H1 (cell line): Measurements from ENCODE around the gene SLC25A3. TPM values are rescaled to one million over a fixed set of nuclear protein-coding genes. Genes with fewer than 3 reads are reported as not detected.

Experiments
- CTCF ChIA-PET: fragments of 300-600 bp; sonication (Branson Sonifier 250); formaldehyde crosslinking; loops from one replicate; lab custom pipeline; 2021; ENCODE audit not compliant: partially characterized antibody; lab: Charles Lee
- POLR2A ChIA-PET: fragments of 300-600 bp; sonication (Branson Sonifier 250); formaldehyde crosslinking; loops from one replicate; lab custom pipeline; 2021; ENCODE audit warnings: inconsistent platforms; ENCODE audit not compliant: partially characterized antibody; lab: Charles Lee
- DNase-seq, 2 experiments: peaks; one replicate each; pipeline versions ENCODE4 v3.0.0 to v3.0.0-alpha.2; 2010 to 2022; ENCODE audit warnings: low spot score in 2 of 2, low read depth in 1 of 2, mixed read lengths in 1 of 2
- FAIRE-seq: peaks from 2 replicates; lab custom pipeline; 2011; peaks lifted over from hg19 to GRCh38; lab: Jason Lieb, UNC
- H2AFZ ChIP-seq: 2 replicates; pipeline ENCODE4 v1.8.1; 2012; ENCODE audit warnings: low read length, inconsistent platforms
- H2AK5ac ChIP-seq: 2 replicates; pipeline ENCODE4 v1.6.1; 2013; ENCODE audit warnings: low read depth, low read length
- H2BK120ac ChIP-seq: replicated peaks from 2 replicates; pipeline ENCODE3; 2013; ENCODE audit warnings: low read depth, low read length, inconsistent platforms
- H2BK12ac ChIP-seq: 2 replicates; pipeline ENCODE4 v1.6.1; 2013; ENCODE audit warnings: low read depth, low read length
- H2BK15ac ChIP-seq: 2 replicates; pipeline ENCODE4 v1.6.1; 2013; ENCODE audit warnings: low read length
- H2BK20ac ChIP-seq: 2 replicates; pipeline ENCODE4 v1.6.1; 2013; ENCODE audit warnings: low read length
- H2BK5ac ChIP-seq: 2 replicates; pipeline ENCODE4 v1.6.1; 2013; ENCODE audit warnings: low read depth, low read length
- H3K14ac ChIP-seq: 2 replicates; pipeline ENCODE4 v1.6.1; 2013; ENCODE audit warnings: inconsistent platforms; ENCODE audit not compliant: insufficient read length
- H3K18ac ChIP-seq: 2 replicates; pipeline ENCODE4 v1.6.1; 2013; ENCODE audit warnings: low read length; ENCODE audit errors: extremely low read depth
- H3K23ac ChIP-seq: 2 replicates; pipeline ENCODE4 v1.6.1; 2013; ENCODE audit warnings: inconsistent platforms; ENCODE audit not compliant: insufficient read length
- H3K23me2 ChIP-seq: 2 replicates; pipeline ENCODE4 v1.6.1; 2013; ENCODE audit warnings: low read depth, low read length
- H3K27ac ChIP-seq: 2 replicates; pipeline ENCODE4 v1.6.1; 2011; ENCODE audit warnings: low read depth, low read length, inconsistent platforms
- H3K27me3 ChIP-seq, 4 experiments: replicated peaks in 1 of 4; 1 replicate in 1 of 4; 2 replicates in 3 of 4; pipeline versions ENCODE4 v1.6.1 to v1.8.1; 2011 to 2013; ENCODE audit warnings: low read length in 3 of 4, mild to moderate bottlenecking in 3 of 4, inconsistent platforms in 2 of 4, mixed read lengths in 2 of 4, moderate library complexity in 1 of 4; ENCODE audit not compliant: control insufficient read depth in 3 of 4, insufficient read depth in 3 of 4; ENCODE audit errors: extremely low read depth in 1 of 4
- H3K36me3 ChIP-seq, 4 experiments: 2 replicates each; pipeline versions ENCODE4 v1.6.1 to v1.8.1; 2011 to 2013; ENCODE audit warnings: mild to moderate bottlenecking in 4 of 4, low read length in 3 of 4, moderate library complexity in 2 of 4, control low read depth in 1 of 4, inconsistent platforms in 1 of 4; ENCODE audit not compliant: insufficient read depth in 4 of 4, control insufficient read depth in 2 of 4
- H3K4ac ChIP-seq: replicated peaks from 2 replicates; pipeline ENCODE3; 2013; ENCODE audit warnings: low read length, low read depth, mixed read lengths, inconsistent platforms; ENCODE audit not compliant: insufficient read length
- H3K4me1 ChIP-seq, 4 experiments: replicated peaks in 1 of 4; 1 replicate in 1 of 4; 2 replicates in 3 of 4; pipeline versions ENCODE4 v1.6.1 to v1.8.1; 2011 to 2013; ENCODE audit warnings: low read length in 3 of 4, inconsistent platforms in 2 of 4, mixed read lengths in 1 of 4; ENCODE audit not compliant: insufficient read depth in 4 of 4, control insufficient read depth in 3 of 4
- H3K4me2 ChIP-seq, 2 experiments: 2 replicates each; pipeline versions ENCODE4 v1.6.1 to v1.8.1; 2011 to 2013; ENCODE audit warnings: low read depth in 2 of 2, low read length in 2 of 2, control low read depth in 1 of 2, inconsistent platforms in 1 of 2, mild to moderate bottlenecking in 1 of 2; ENCODE audit not compliant: insufficient read depth in 1 of 2
- H3K4me3 ChIP-seq, 4 experiments: fragments of 200-600, 300-600 bp in 1 of 4; sonication (generic), shearing (Covaris generic), sonication (Bioruptor Twin) in 1 of 4; 2 replicates each; pipeline versions ENCODE4 v1.5.1 to v1.8.1; 2011 to 2016; ENCODE audit warnings: low read length in 4 of 4, low read depth in 3 of 4, control low read depth in 2 of 4, inconsistent platforms in 2 of 4, mild to moderate bottlenecking in 2 of 4, mixed read lengths in 1 of 4, moderate library complexity in 1 of 4; ENCODE audit not compliant: insufficient read depth in 2 of 4; ENCODE audit errors: extremely low read depth in 1 of 4
- H3K56ac ChIP-seq: replicated peaks from 2 replicates; pipeline ENCODE3; 2013; ENCODE audit warnings: low read depth, mild to moderate bottlenecking, mixed read lengths, low read length, inconsistent platforms; ENCODE audit not compliant: insufficient read length
- H3K79me1 ChIP-seq: 2 replicates; pipeline ENCODE4 v1.6.1; 2013; ENCODE audit warnings: low read depth, low read length, control low read depth
- H3K79me2 ChIP-seq, 2 experiments: 2 replicates each; pipeline versions ENCODE4 v1.6.1 to v1.8.1; 2012 to 2013; ENCODE audit warnings: low read length in 2 of 2, mild to moderate bottlenecking in 2 of 2, inconsistent platforms in 1 of 2; ENCODE audit not compliant: insufficient read depth in 2 of 2, control insufficient read depth in 1 of 2
- H3K9ac ChIP-seq, 4 experiments: replicated peaks in 1 of 4; 1 replicate in 1 of 4; 2 replicates in 3 of 4; pipeline versions ENCODE4 v1.6.1 to v1.8.1; 2011 to 2013; ENCODE audit warnings: low read depth in 3 of 4, low read length in 3 of 4, control low read depth in 2 of 4, mild to moderate bottlenecking in 2 of 4, moderate library complexity in 2 of 4, inconsistent platforms in 1 of 4; ENCODE audit errors: extremely low read depth in 1 of 4
- H3K9me3 ChIP-seq, 2 experiments: 2 replicates each; pipeline versions ENCODE4 v1.6.1 to v1.8.1; 2012 to 2013; ENCODE audit warnings: mild to moderate bottlenecking in 2 of 2, moderate library complexity in 2 of 2, control low read depth in 1 of 2, inconsistent platforms in 1 of 2, low read depth in 1 of 2, low read length in 1 of 2, mixed read lengths in 1 of 2; ENCODE audit not compliant: insufficient read depth in 2 of 2
- H4K20me1 ChIP-seq, 2 experiments: replicated peaks in 1 of 2; 2 replicates each; pipeline versions ENCODE3 to v1.8.1; 2011 to 2013; ENCODE audit warnings: inconsistent platforms in 2 of 2, low read length in 2 of 2, mild to moderate bottlenecking in 1 of 2; ENCODE audit not compliant: insufficient read depth in 2 of 2, control insufficient read depth in 1 of 2
- H4K5ac ChIP-seq: 2 replicates; pipeline ENCODE4 v1.6.1; 2013; ENCODE audit warnings: low read length, low read depth, mixed read lengths, inconsistent platforms; ENCODE audit not compliant: insufficient read length
- H4K8ac ChIP-seq: 2 replicates; pipeline ENCODE4 v1.8.0; 2013; ENCODE audit warnings: mild to moderate bottlenecking, moderate library complexity, low read length, inconsistent platforms; ENCODE audit not compliant: insufficient read depth; ENCODE audit errors: extremely low read depth
- H4K91ac ChIP-seq: replicated peaks from 2 replicates; pipeline ENCODE3; 2013; ENCODE audit warnings: low read length, mixed read lengths, inconsistent platforms; ENCODE audit not compliant: insufficient read length
- BRCA1 ChIP-seq: IDR thresholded peaks from 2 replicates; pipeline ENCODE4 v1.6.1; 2012; ENCODE audit warnings: low read depth, low read length, improper control_type of control experiment
- CREB1 ChIP-seq: IDR thresholded peaks from 2 replicates; pipeline ENCODE4 v1.6.1; 2012; ENCODE audit warnings: inconsistent platforms
- CTBP2 ChIP-seq: IDR thresholded peaks from 2 replicates; pipeline ENCODE4 v1.7.0; 2011; ENCODE audit warnings: borderline replicate concordance, mild to moderate bottlenecking, moderate library complexity, mixed read lengths, low read length; ENCODE audit not compliant: insufficient read depth, insufficient read length
- EP300 ChIP-seq, 2 experiments: IDR thresholded peaks; 1 replicate in 1 of 2; 2 replicates in 1 of 2; pipeline ENCODE4 v1.6.1; 2011 to 2012; ENCODE audit warnings: low read depth in 2 of 2, low read length in 2 of 2, mild to moderate bottlenecking in 2 of 2, borderline replicate concordance in 1 of 2, inconsistent platforms in 1 of 2, moderate library complexity in 1 of 2
- EZH2 ChIP-seq: fragments of 200-600 bp; sonication (generic); IDR thresholded peaks from 2 replicates; pipeline ENCODE4 v1.7.1; 2012; ENCODE audit warnings: low read depth, mild to moderate bottlenecking, moderate library complexity, low read length, inconsistent platforms; ENCODE audit not compliant: severe bottlenecking
- HDAC6 ChIP-seq: IDR thresholded peaks from one replicate; pipeline ENCODE4 v1.7.1; 2012; ENCODE audit warnings: low read depth, mild to moderate bottlenecking, inconsistent platforms, low read length, moderate library complexity
- NRF1 ChIP-seq: IDR thresholded peaks from 2 replicates; pipeline ENCODE4 v1.6.1; 2011; ENCODE audit warnings: mild to moderate bottlenecking, low read depth, low read length, improper control_type of control experiment
- POU5F1 ChIP-seq: IDR thresholded peaks from 2 replicates; pipeline ENCODE4 v1.6.1; 2011; ENCODE audit warnings: low read depth, mild to moderate bottlenecking, low read length, moderate library complexity
- RAD21 ChIP-seq, 2 experiments: IDR thresholded peaks in 1 of 2; conservative IDR thresholded peaks in 1 of 2; 2 replicates each; pipeline ENCODE4 v1.6.1; 2011; ENCODE audit warnings: low read depth in 2 of 2, low read length in 2 of 2, improper control_type of control experiment in 1 of 2, inconsistent platforms in 1 of 2, mild to moderate bottlenecking in 1 of 2, moderate library complexity in 1 of 2
- RFX5 ChIP-seq: IDR thresholded peaks from 2 replicates; pipeline ENCODE4 v1.6.1; 2011; ENCODE audit warnings: low read depth, low read length, improper control_type of control experiment, borderline replicate concordance
- SP1 ChIP-seq: IDR thresholded peaks from 2 replicates; pipeline ENCODE4 v1.6.1; 2011; ENCODE audit warnings: low read depth, low read length
- SRF ChIP-seq: IDR thresholded peaks from 2 replicates; pipeline ENCODE4 v1.6.1; 2011; ENCODE audit warnings: mild to moderate bottlenecking, low read depth, low read length, moderate library complexity
- SUZ12 ChIP-seq: fragments of 200-600 bp; sonication (generic); IDR thresholded peaks from 2 replicates; pipeline ENCODE4 v1.6.1; 2012; ENCODE audit warnings: mild to moderate bottlenecking, inconsistent platforms, low read length, moderate library complexity, mixed read lengths
- YY1 ChIP-seq: IDR thresholded peaks from 2 replicates; pipeline ENCODE4 v1.6.1; 2011; ENCODE audit warnings: low read depth, mild to moderate bottlenecking, low read length
- ZNF274 ChIP-seq: IDR thresholded peaks from 2 replicates; pipeline ENCODE4 v1.7.0; 2012; ENCODE audit warnings: low read length, borderline replicate concordance; ENCODE audit errors: extremely low read depth
- WGBS, 2 experiments: shearing (Covaris generic) in 1 of 2; methylation state at CpG; one replicate each; pipeline versions ENCODE4 v1.1.6 to v1.1.7; 2013 to 2015; ENCODE audit warnings: low lambda C conversion rate in 2 of 2, mixed read lengths in 2 of 2, inconsistent platforms in 1 of 2, low coverage in 1 of 2, missing lambda C conversion rate in 1 of 2; ENCODE audit not compliant: insufficient replicate concordance in 2 of 2, insufficient coverage in 1 of 2, insufficient read length in 1 of 2; ENCODE audit errors: extremely low coverage in 1 of 2, missing lambda C conversion rate in 1 of 2; 5-methylcytosine and 5-hydroxymethylcytosine counted together
- polyA plus RNA-seq, 7 experiments: library from polyadenylated mRNA; depleted of rRNA in 3 of 7; stranded (reverse) in 5 of 7; unstranded in 2 of 7; fragments of >200 nt in 5 of 7; fragments of 200-250 nt in 2 of 7; gene quantifications; 1 replicate in 5 of 7; 2 replicates in 1 of 7; 4 replicates in 1 of 7; pipeline versions ENCODE4 v1.2.1 to v1.2.3, GENCODE V29; 2011 to 2013; ENCODE audit warnings: missing spikeins in 2 of 7, mixed read lengths in 2 of 7
- total RNA-seq: library from RNA; stranded (reverse); fragmentation: NEBNext Ultra II Directional; extraction: Animal tissue kit (Norgen Biotek cat#: 25700); gene quantifications from 2 replicates; pipeline ENCODE4 v1.2.1, GENCODE V29; 2021

The SLC25A3 gene
- total and polyA plus RNA-seq, 2 of the 8 experiments (the other 6 are each of a cell fraction or from before 2014, with no cell fraction given), result 702 to 709 TPM

- no peak for DNase-seq
- ChIA-PET CTCF (interaction anchor here (0.6 to 1.3 kb wide), 4 partner anchors 9 to 23 kb away, joined by 3 to 4 read pairs (median 3); no protein-coding TSS in a partner anchor), POLR2A (interaction anchor here (0.8 kb wide), 1 partner anchor 11 kb away, joined by 3 read pairs; no protein-coding TSS in a partner anchor)
- H3K4me2 ChIP-seq, result no peak overlapping the region
- no peak overlapping the region for H3K4me3 ChIP-seq
- H3K79me2 ChIP-seq, result no peaks in the 10 kb centered on the region
- no peaks in the 10 kb centered on the region for H3K9me3 ChIP-seq
- H2BK15ac ChIP-seq, result no peak overlapping the region
- H4K20me1 ChIP-seq, result no peaks in the 10 kb centered on the region
- no peak overlapping the region for H4K5ac ChIP-seq
- H2BK120ac ChIP-seq, result no peak overlapping the region
- H3K4ac ChIP-seq, result no peak overlapping the region
- H3K9ac ChIP-seq, result no peak overlapping the region
- H2BK20ac ChIP-seq, result no peak overlapping the region
- no peaks in the 10 kb centered on the region for H3K27me3 ChIP-seq
- no peak overlapping the region for H2AK5ac ChIP-seq
- no peak overlapping the region for H2BK5ac ChIP-seq
- no peak overlapping the region for H4K91ac ChIP-seq
- H3K79me1 ChIP-seq, result no peaks in the 10 kb centered on the region
- H3K14ac ChIP-seq, result no peak overlapping the region
- H3K56ac ChIP-seq, result no peak overlapping the region
- H2BK12ac ChIP-seq, result no peak overlapping the region
- no peak overlapping the region for H4K8ac ChIP-seq
- no peaks in the 10 kb centered on the region; the same call in 1 of the 2 replicates for H3K23me2 ChIP-seq
- H2AFZ ChIP-seq, result no peak overlapping the region
- no peak overlapping the region for H3K23ac ChIP-seq
- H3K27ac ChIP-seq, result no peak overlapping the region
- H3K4me1 ChIP-seq, result no peaks in the 10 kb centered on the region
- no peaks in the 10 kb centered on the region for H3K36me3 ChIP-seq
- H3K18ac ChIP-seq, result no peak overlapping the region
- WGBS, 2 experiments, result 90% methylated on average over 1 of the region's 1 CpG; no CpG with 5 or more reads in 1 of the 2 experiments
- FAIRE-seq, result no peak
- TF ChIP-seq ZNF274, result no peak
- TF ChIP-seq HDAC6, result no peak
- no peak for TF ChIP-seq SP1
- no peak for TF ChIP-seq CTBP2
- no peak for TF ChIP-seq NRF1
- TF ChIP-seq EZH2, result no peak
- no peak for TF ChIP-seq POU5F1
- TF ChIP-seq CREB1, result no peak
- no peak for TF ChIP-seq YY1
- TF ChIP-seq SRF, result no peak
- no peak for TF ChIP-seq SUZ12
- TF ChIP-seq RAD21 (IDR thresholded peaks at IDR 0.05 in 1 of 2, conservative IDR thresholded peaks at IDR 0.05 in 1 of 2; ENCODE audit: low read depth in 2 of 2, low read length in 2 of 2), result no peak
- TF ChIP-seq RFX5, result no peak
- TF ChIP-seq EP300 (IDR thresholded peaks at IDR 0.05; ENCODE audit: borderline replicate concordance in 1 of 2, low read depth in 2 of 2, low read length in 2 of 2), result no peak
- no peak for TF ChIP-seq BRCA1
Observed at GRCh38 chr12:98581101-98581500, 12.4 kb upstream of the SLC25A3 start.
